ENCODE measurements around the gene GBX1. TPM values are rescaled to one million over a fixed set of nuclear protein-coding genes. Genes with fewer than 3 reads are reported as not detected.
A peak's percentile ranks its signal among the peaks of the same experiment; 100 is the strongest.

The GBX1 gene
- total RNA-seq, 1 donor from 2014 or later, result 0.30 TPM

GRCh38 chr7:151114151-151115090, 53.1 kb downstream of the GBX1 start:
- no peak for DNase-seq

GRCh38 chr7:151113344-151114150, 53.9 kb downstream of the GBX1 start:
- DNase-seq, result no peak

- DNase-seq, result peak; percentile 24
These were observed 56.4 kb downstream of the GBX1 start for GRCh38 chr7:151110941-151111645.

GRCh38 chr7:151110236-151110940, 57.1 kb downstream of the GBX1 start:
- DNase-seq, result no peak

GRCh38 chr7:151109094-151110048, 58.1 kb downstream of the GBX1 start:
- no peak for DNase-seq

GRCh38 chr7:151107882-151108281, 59.6 kb downstream of the GBX1 start:
- DNase-seq, result no peak

GRCh38 chr7:151104411-151105235, 62.9 kb downstream of the GBX1 start:
- no peak for DNase-seq

- DNase-seq, result no peak
These were observed 63.5 kb downstream of the GBX1 start for GRCh38 chr7:151103973-151104372.

GRCh38 chr7:151102991-151103390, 64.5 kb downstream of the GBX1 start:
- DNase-seq, result no peak

- DNase-seq, result no peak
These were observed 65.7 kb downstream of the GBX1 start for GRCh38 chr7:151101621-151102396.

- no peak for DNase-seq
These were observed 66.6 kb downstream of the GBX1 start for GRCh38 chr7:151100921-151101320.

GRCh38 chr7:151099486-151100211, 67.8 kb downstream of the GBX1 start:
- no peak for DNase-seq

Other genes with a start within 250 kb of the GBX1 start
- 0.99 TPM for gene KCNH2, start 189.4 kb downstream of the GBX1 start, total RNA-seq
- gene NOS3, start 176.7 kb downstream of the GBX1 start, total RNA-seq, result 3.5 TPM
- 15.4 TPM for gene ATG9B, start 143.2 kb downstream of the GBX1 start, total RNA-seq
- gene ABCB8, start 139.2 kb downstream of the GBX1 start, total RNA-seq, result 13.2 TPM
- 0.39 TPM for gene ASIC3, start 119.2 kb downstream of the GBX1 start, total RNA-seq
- 6.4 TPM for gene CDK5, start 109.8 kb downstream of the GBX1 start, total RNA-seq
- gene SLC4A2, start 108.1 kb downstream of the GBX1 start, total RNA-seq, result 28.2 TPM
- gene FASTK, start 86.9 kb downstream of the GBX1 start, total RNA-seq, result 35.9 TPM
- 7.6 TPM for gene TMUB1, start 84.2 kb downstream of the GBX1 start, total RNA-seq
- 27.6 TPM for gene AGAP3, start 81.2 kb downstream of the GBX1 start, total RNA-seq
- 0.69 TPM for gene ASB10, start 19.6 kb upstream of the GBX1 start, total RNA-seq
- not detected for gene H2BK1, start 42.8 kb upstream of the GBX1 start, total RNA-seq
- 16.7 TPM for gene ABCF2, start 59.5 kb upstream of the GBX1 start, total RNA-seq
- gene CHPF2, start 64.8 kb upstream of the GBX1 start, total RNA-seq, result 18.5 TPM
- gene SMARCD3, start 81.0 kb upstream of the GBX1 start, total RNA-seq, result 34.5 TPM
- gene NUB1, start 174.1 kb upstream of the GBX1 start, total RNA-seq, result 28.5 TPM
- 14.0 TPM for gene WDR86, start 242.3 kb upstream of the GBX1 start, total RNA-seq